ENCODE measurements around the gene SNX32.

Gene SNX32

DNA sequence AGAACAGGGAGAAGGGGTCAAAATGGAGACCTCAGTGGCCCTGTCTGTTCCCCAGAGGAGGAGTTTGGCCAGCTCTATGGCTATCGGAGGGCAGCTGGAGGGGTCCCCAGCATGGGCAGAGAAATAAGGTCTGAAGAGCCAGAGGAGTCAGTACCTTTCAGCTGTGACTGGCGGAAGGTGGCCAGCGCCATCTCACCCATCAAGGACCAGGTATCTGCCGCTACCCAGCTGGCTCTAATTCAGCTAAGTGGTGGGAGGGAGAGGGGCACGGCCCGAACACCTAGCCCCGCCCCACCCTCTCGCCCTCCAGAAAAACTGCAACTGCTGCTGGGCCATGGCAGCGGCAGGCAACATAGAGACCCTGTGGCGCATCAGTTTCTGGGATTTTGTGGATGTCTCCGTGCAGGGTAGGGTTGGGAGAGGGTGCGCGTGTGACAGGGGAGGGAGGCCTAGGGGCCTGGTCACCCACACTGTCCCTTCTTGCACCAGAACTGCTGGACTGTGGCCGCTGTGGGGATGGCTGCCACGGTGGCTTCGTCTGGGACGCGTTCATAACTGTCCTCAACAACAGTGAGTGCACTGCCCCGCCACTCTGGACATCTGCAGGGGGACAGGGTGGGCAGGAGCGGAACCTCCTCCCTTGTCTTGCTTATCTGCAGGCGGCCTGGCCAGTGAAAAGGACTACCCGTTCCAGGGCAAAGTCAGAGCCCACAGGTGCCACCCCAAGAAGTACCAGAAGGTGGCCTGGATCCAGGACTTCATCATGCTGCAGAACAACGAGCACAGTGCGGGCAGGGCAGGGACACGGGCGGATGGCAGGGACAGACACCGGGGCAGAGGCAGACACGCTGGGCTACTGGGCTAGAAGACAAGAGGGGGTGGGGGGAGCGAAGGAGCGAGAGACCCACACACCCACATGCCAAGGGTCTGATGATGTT, 48.6 kb downstream of the SNX32 start:
- in situ Hi-C loops (cut with HindIII; ENCODE audit: low sequenced_read_pairs) = no loop called here
- no peak for DNase-seq (ENCODE audit: low read depth)
- no peak overlapping the region for H3K4me3 ChIP-seq (ENCODE audit: low read depth, low read length)
- TF ChIP-seq CTCF (IDR thresholded peaks at IDR 0.05; ENCODE audit: low read depth, low read length, missing control alignments) = no peak

DNA sequence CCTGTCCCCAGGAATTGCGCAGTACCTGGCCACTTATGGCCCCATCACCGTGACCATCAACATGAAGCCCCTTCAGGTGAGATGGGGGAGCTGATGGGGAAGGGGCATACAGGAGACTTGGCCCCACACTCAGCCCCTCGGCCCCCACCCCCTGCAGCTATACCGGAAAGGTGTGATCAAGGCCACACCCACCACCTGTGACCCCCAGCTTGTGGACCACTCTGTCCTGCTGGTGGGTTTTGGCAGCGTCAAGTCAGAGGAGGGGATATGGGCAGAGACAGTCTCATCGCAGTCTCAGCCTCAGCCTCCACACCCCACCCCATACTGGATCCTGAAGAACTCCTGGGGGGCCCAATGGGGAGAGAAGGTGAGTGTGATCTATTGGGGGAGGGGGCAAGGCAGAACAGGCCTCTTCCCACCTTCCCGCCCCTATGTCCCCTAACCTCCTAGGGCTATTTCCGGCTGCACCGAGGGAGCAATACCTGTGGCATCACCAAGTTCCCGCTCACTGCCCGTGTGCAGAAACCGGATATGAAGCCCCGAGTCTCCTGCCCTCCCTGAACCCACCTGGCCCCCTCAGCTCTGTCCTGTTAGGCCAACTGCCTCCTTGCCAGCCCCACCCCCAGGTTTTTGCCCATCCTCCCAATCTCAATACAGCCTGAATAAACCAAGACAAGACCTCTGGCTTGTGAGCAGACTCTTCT, 49.4 kb downstream of the SNX32 start:
- in situ Hi-C loops (cut with HindIII; ENCODE audit: low sequenced_read_pairs) = no loop called here
- no peak overlapping the region for H3K4me3 ChIP-seq (ENCODE audit: low read depth, low read length)
- no peak for TF ChIP-seq CTCF (IDR thresholded peaks at IDR 0.05; ENCODE audit: low read depth, low read length, missing control alignments)
- DNase-seq (ENCODE audit: low read depth) = no peak

DNA sequence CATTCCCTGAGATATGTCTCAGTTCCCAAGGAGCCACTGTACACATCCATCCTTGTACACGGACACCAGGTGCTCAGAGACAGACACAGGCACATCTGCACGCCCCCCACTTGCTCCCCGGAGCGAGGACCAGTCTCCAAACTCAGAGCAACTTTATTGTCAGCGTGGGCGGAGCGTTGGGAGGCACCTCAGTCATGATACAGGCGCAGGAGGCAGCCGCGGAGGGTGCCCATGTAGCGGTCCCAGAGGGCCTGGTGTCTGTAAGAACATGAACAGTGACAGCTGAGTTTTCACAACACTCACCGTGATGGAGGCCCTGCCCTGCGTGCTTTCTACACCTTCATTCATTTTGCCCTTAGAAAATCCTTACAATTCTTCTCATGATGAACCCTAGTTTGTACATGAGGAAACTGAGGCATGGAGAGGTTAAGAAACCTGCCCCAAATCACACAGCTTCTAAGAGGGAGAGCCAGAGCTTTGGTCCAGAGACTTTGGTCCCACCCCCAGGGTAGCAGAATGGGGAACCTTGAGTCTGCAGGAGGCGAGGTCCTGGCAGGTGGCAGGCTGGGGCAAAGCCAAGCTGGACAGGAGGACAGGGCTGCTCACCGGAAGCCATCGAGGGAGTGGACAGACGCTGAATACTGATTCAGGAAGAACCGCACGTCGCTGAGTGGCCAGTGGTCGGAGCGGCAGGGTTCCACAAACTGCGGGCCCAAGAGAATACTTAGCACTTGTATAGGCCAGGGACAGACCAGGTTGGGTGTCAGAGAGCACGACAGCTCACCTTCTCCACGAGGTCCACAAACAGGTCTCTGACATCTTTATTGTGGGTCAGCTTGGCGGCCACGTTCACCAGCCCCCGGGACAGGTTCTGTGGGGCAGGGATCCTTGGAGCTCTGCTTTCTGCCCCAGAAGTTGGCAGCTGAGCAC, 50.3 kb downstream of the SNX32 start:
- no peak for DNase-seq (ENCODE audit: low read depth)
- in situ Hi-C loops (cut with HindIII; ENCODE audit: low sequenced_read_pairs) = no loop called here
- TF ChIP-seq CTCF (IDR thresholded peaks at IDR 0.05; ENCODE audit: low read depth, low read length, missing control alignments) = no peak
- H3K4me3 ChIP-seq (ENCODE audit: low read depth, low read length) = no peak overlapping the region

DNA sequence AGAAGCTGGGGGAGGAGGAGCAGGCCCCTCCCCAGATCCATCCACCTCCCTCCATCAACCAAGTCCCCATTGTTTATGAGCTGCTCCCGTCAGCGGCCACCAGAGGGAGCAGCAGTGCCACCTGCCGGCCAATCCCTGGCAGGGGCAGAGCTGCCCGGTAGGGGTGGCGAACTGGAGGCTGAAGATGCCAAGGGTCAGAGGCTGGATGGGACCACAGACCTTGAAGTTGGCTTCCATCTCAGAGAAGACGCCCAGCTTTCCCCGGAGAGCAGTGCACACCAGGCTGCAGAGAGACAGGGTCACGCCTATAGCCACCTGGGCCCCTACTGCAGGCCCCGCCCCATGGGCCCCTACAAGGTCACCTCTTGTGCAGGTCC, 50.9 kb downstream of the SNX32 start:
- peak; percentile 99 for TF ChIP-seq CTCF (IDR thresholded peaks at IDR 0.05; ENCODE audit: low read depth, low read length, missing control alignments)
- no peak for DNase-seq (ENCODE audit: low read depth)
- no peak overlapping the region for H3K4me3 ChIP-seq (ENCODE audit: low read depth, low read length)
- in situ Hi-C loops (cut with HindIII; ENCODE audit: low sequenced_read_pairs) = no loop called here

DNA sequence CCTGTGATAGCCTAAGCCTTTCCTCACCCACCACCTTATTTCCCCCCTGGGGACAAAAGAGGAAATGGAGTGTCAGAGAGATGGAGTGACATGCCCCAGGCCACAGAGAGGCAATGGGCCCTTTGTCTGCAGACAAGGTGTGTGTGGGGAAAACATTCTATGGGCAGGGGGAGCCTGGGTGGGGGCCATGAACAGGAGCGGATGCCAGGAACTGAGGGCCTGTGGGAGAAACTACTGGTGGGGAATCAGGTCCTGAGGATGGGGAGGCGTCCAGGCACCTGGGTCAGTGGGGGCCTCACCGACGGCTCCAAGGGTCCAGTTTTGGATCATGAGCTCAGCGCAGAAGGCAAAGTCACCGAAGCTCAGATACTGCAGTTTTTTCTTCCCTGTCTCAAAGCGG, 51.5 kb downstream of the SNX32 start:
- TF ChIP-seq CTCF (IDR thresholded peaks at IDR 0.05; ENCODE audit: low read depth, low read length, missing control alignments) = no peak
- in situ Hi-C loops (cut with HindIII; ENCODE audit: low sequenced_read_pairs) = no loop called here
- H3K4me3 ChIP-seq (ENCODE audit: low read depth, low read length) = no peak overlapping the region
- DNase-seq (ENCODE audit: low read depth) = no peak
